ENCODE measurements around the gene DNAJC28.
"Not testable (repeated sequence)": the region's sequence is repeated elsewhere in the genome, so short reads cannot be mapped to it uniquely, and the experiment has no call there.

The DNAJC28 gene

GRCh38 chr21:33480481-33481103, 10.9 kb downstream of the DNAJC28 start:
- DNase-seq = no peak

GRCh38 chr21:33479679-33480480, 11.6 kb downstream of the DNAJC28 start, which contains the start of gene TMEM50B:
TMEM50B (minus strand) TSS chr21:33479974; CDS start chr21:33468885, 11,089 bp downstream.
- DNase-seq = peak; percentile 99

GRCh38 chr21:33478935-33479678, 12.4 kb downstream of the DNAJC28 start:
- DNase-seq = peak; percentile 50

- no peak for DNase-seq
Measured at GRCh38 chr21:33478182-33478581, 13.3 kb downstream of the DNAJC28 start.

GRCh38 chr21:33477066-33477465, 14.4 kb downstream of the DNAJC28 start:
- no peak for DNase-seq

- DNase-seq = no peak
Measured at GRCh38 chr21:33473344-33473743, 18.2 kb downstream of the DNAJC28 start.

GRCh38 chr21:33470701-33471100, 20.8 kb downstream of the DNAJC28 start:
- DNase-seq = no peak

GRCh38 chr21:33469183-33469582, 22.3 kb downstream of the DNAJC28 start:
- not testable (repeated sequence) for DNase-seq

GRCh38 chr21:33461538-33462250, 29.8 kb downstream of the DNAJC28 start:
- no peak for DNase-seq

- no peak for DNase-seq
Measured at GRCh38 chr21:33458861-33459260, 32.7 kb downstream of the DNAJC28 start.

GRCh38 chr21:33455686-33456446, 35.6 kb downstream of the DNAJC28 start:
- no peak for DNase-seq

- no peak for DNase-seq
Measured at GRCh38 chr21:33452362-33452761, 39.2 kb downstream of the DNAJC28 start.

- no peak for DNase-seq
Measured at GRCh38 chr21:33451634-33452071, 39.9 kb downstream of the DNAJC28 start.

GRCh38 chr21:33449616-33450015, 41.9 kb downstream of the DNAJC28 start:
- no peak for DNase-seq

- not testable (repeated sequence) for DNase-seq
Measured at GRCh38 chr21:33446620-33447019, 44.9 kb downstream of the DNAJC28 start.

- no peak for DNase-seq
Measured at GRCh38 chr21:33444499-33444898, 47.0 kb downstream of the DNAJC28 start.

- no peak for DNase-seq
Measured at GRCh38 chr21:33443194-33443593, 48.3 kb downstream of the DNAJC28 start.

GRCh38 chr21:33441489-33442477, 49.7 kb downstream of the DNAJC28 start:
- DNase-seq = peak; percentile 45
